Heart left ventricle (tissue), 16 donors: ENCODE measurements around the gene DTNB. TPM values are rescaled to one million over a fixed set of nuclear protein-coding genes. Genes with fewer than 3 reads are reported as not detected.

Source experiments
- ATAC-seq, 4 donors: fragments of 200-7000 bp; cut with Tn5 transposase; one replicate each; pipeline ENCODE4 v1.9.1; 2020 to 2022; ENCODE audit warnings: moderate library complexity in 4 of 4, mild to moderate bottlenecking in 3 of 4, moderate number of reproducible peaks in 1 of 4
- DNase-seq, 5 donors: peaks; one replicate each; pipeline ENCODE4 v3.0.0-alpha.2; 2020
- H3K27ac ChIP-seq, 12 donors: fragments of 200-600 bp; sonication (generic) in 4 of 12; one replicate each; pipeline versions ENCODE4 v1.5.0 to v1.8.0; 2016 to 2022; ENCODE audit warnings: mild to moderate bottlenecking in 2 of 12
- H3K27me3 ChIP-seq, 9 donors: fragments of 200-600 bp; sonication (generic) in 2 of 9; one replicate each; pipeline versions ENCODE4 v1.5.1 to v1.8.0; 2016 to 2022; ENCODE audit warnings: mild to moderate bottlenecking in 3 of 9
- H3K36me3 ChIP-seq, 9 donors: fragments of 200-600 bp; sonication (generic) in 2 of 9; one replicate each; pipeline versions ENCODE4 v1.5.0 to v1.8.0; 2018 to 2022; ENCODE audit warnings: mild to moderate bottlenecking in 2 of 9
- H3K4me1 ChIP-seq, 12 donors: fragments of 200-600 bp; sonication (generic) in 4 of 12; one replicate each; pipeline versions ENCODE4 v1.5.0 to v1.8.0; 2016 to 2022; ENCODE audit warnings: mild to moderate bottlenecking in 3 of 12
- H3K4me3 ChIP-seq, 12 donors: fragments of 200-600 bp; sonication (generic) in 4 of 12; one replicate each; pipeline versions ENCODE4 v1.5.0 to v1.8.0; 2017 to 2022; ENCODE audit warnings: mild to moderate bottlenecking in 9 of 12, moderate library complexity in 4 of 12
- H3K9me3 ChIP-seq, 12 donors: fragments of 200-600 bp; sonication (generic) in 4 of 12; one replicate each; pipeline versions ENCODE4 v1.5.0 to v1.8.0; 2016 to 2022; ENCODE audit warnings: mild to moderate bottlenecking in 1 of 12
- CTCF ChIP-seq, 12 donors: fragments of 200-600 bp; sonication (generic) in 4 of 12; IDR thresholded peaks; one replicate each; pipeline versions ENCODE4 v1.5.0 to v1.8.0; 2018 to 2022; ENCODE audit warnings: antibody characterized with exemption in 12 of 12, mild to moderate bottlenecking in 5 of 12
- POLR2A ChIP-seq, 2 donors: fragments of 450-650 bp; IDR thresholded peaks; one replicate each; pipeline ENCODE4 v1.6.1; 2017; ENCODE audit warnings: antibody characterized with exemption in 2 of 2, mild to moderate bottlenecking in 2 of 2, moderate library complexity in 2 of 2
- WGBS, 4 donors: extraction: QIAGEN DNeasy Blood & Tissue Kit in 2 of 4; methylation state at CpG; one replicate each; pipeline versions ENCODE4 v1.1.5 to v1.1.7; 2013 to 2018; 5-methylcytosine and 5-hydroxymethylcytosine counted together
- intact Hi-C, 10 donors: fragments of 100-400 bp; cut with DNase I; formaldehyde crosslinking; loops; one replicate each; pipeline versions ENCODE4 v1.11.1 to v1.14.2; 2022
- polyA plus RNA-seq, 2 donors: library from polyadenylated mRNA; stranded (reverse); fragments of 200-250 nt; gene quantifications; one replicate each; pipeline ENCODE4 v1.2.3, GENCODE V29; 2013
- total RNA-seq, 9 donors: library from RNA; depleted of rRNA in 2 of 9; stranded (reverse); fragments of >200 nt in 2 of 9; fragmentation: NEBNext Ultra II Directional in 3 of 9; extraction: Animal tissue kit (Norgen Biotek cat#: 25700) in 3 of 9; gene quantifications; one replicate each; pipeline versions ENCODE4 v1.1.0 to v1.2.4, GENCODE V29; 2016 to 2023
- donor health status: ischemic (EF 13 %, LVEDD 7.1; RV severe dilation, severe dysfunction).
- donor health status: healthy with polysubstance abuse.
- donor health status: DM: no; HTN: yes; CAD: no.
- donor health status: DM: no; HTN: no; CAD: no.
- donor health status: ischemic (EF 25% LVEDD 6.9; RV normal size, moderate dysfunction).
- donor health status: ischemic (EF 25% LVEDD 5.7; RV mildly dilated, moderate dysfunction).
- donor health status: healthy.
- donor health status: DM: yes; HTN: yes; CAD: no.
- donor health status: ischemic (EF 35%, LVEDD 5.7; RV mildly dilated, moderate dysfunction).
- donor health status: nonischemic (EF 11% LVEDD 7.7; RV severe dilation, severe dysfunction).
- donor health status: DM: yes; HTN: yes; CAD: no.
- donor health status: PGD.
- donor health status: ischemic (EF 29% LVEDD 5.4; RV normal size, mild dysfunction).
- donor health status: nonischemic (EF 23%, LVEDD 6.1; RV moderate dilation, normal function).

The DTNB gene
- total and polyA plus RNA-seq, 11 donors: 2.5 to 17.3 (median 5.6) TPM

- DNase-seq (no peak), ATAC-seq (no peak)
- H3K27me3 ChIP-seq: no peaks in the 10 kb centered on the region
- 75 to 83% (median 77%) methylated on average over 3 of the region's 3 CpGs for WGBS, 4 donors
- no peak overlapping the region for H3K27ac ChIP-seq
- no peak overlapping the region for H3K4me3 ChIP-seq
- no peaks in the 10 kb centered on the region for H3K9me3 ChIP-seq
- H3K4me1 ChIP-seq: peaks cover 0 to 17% (median 0%) of the 10 kb centered on the region in 12 donors
- H3K36me3 ChIP-seq: no peaks in the 10 kb centered on the region
- TF ChIP-seq POLR2A (IDR thresholded peaks at IDR 0.05) (no peak), CTCF (IDR thresholded peaks at IDR 0.05) (no peak)
- intact Hi-C loops: loop anchor here in 1 of 10 donors (10.0 kb wide), 1 partner anchor 139 kb away; no protein-coding TSS in a partner anchor
Measured at GRCh38 chr2:25514043-25514637, 159.2 kb downstream of the DTNB start.

GRCh38 chr2:25512707-25513106 lies 160.7 kb downstream of the DTNB start:
- H3K4me3 ChIP-seq: no peak overlapping the region
- peaks cover 0 to 17% (median 0%) of the 10 kb centered on the region in 12 donors for H3K4me1 ChIP-seq
- WGBS, 4 donors: 83 to 92% (median 86%) methylated on average over 3 of the region's 3 CpGs
- H3K27ac ChIP-seq: no peak overlapping the region
- intact Hi-C loops: loop anchor here in 1 of 10 donors (10.0 kb wide), 1 partner anchor 138 kb away; no protein-coding TSS in a partner anchor
- no peaks in the 10 kb centered on the region for H3K9me3 ChIP-seq
- ATAC-seq: no peak
- TF ChIP-seq POLR2A (IDR thresholded peaks at IDR 0.05) (no peak), CTCF (IDR thresholded peaks at IDR 0.05) (no peak)
- no peaks in the 10 kb centered on the region for H3K36me3 ChIP-seq
- DNase-seq: no peak
- H3K27me3 ChIP-seq: no peaks in the 10 kb centered on the region

GRCh38 chr2:25506226-25506625 lies 167.2 kb downstream of the DTNB start:
- no peak overlapping the region for H3K4me3 ChIP-seq
- H3K27me3 ChIP-seq: no peaks in the 10 kb centered on the region
- intact Hi-C loops: no loop called here
- H3K27ac ChIP-seq: no peak overlapping the region
- TF ChIP-seq CTCF (IDR thresholded peaks at IDR 0.05) (no peak), POLR2A (IDR thresholded peaks at IDR 0.05) (no peak)
- no peaks in the 10 kb centered on the region for H3K36me3 ChIP-seq
- WGBS, 4 donors: 93 to 95% (median 94%) methylated on average over 3 of the region's 3 CpGs
- H3K9me3 ChIP-seq: no peaks in the 10 kb centered on the region
- H3K4me1 ChIP-seq: no peaks in the 10 kb centered on the region
- ATAC-seq (no peak), DNase-seq (no peak)

DNA sequence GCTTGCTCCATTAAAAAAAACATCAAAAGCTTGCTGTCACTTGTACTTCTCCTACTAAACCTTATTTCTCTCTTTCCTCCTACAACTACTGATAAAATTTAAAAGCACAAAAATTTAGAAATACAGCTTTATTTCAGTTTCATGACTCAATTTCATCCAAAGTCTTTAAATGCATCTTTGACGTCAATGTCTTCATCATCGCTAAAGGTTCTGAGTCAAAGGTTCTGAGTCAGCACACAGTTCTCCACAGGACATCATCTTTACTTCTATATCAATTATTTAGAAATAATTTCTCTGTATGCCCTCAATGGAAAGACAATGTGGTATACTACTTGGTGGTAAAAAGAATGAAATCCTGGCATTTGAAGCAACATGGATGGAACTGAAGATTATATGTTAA lies 167.8 kb downstream of the DTNB start:
- Histone ChIP-seq H3K27ac (no peak overlapping the region), H3K9me3 (no peaks in the 10 kb centered on the region), H3K36me3 (no peaks in the 10 kb centered on the region), H3K4me3 (no peak overlapping the region), H3K27me3 (no peaks in the 10 kb centered on the region), H3K4me1 (no peaks in the 10 kb centered on the region)
- 95 to 100% (median 97%) methylated on average over 2 of the region's 2 CpGs for WGBS, 4 donors
- intact Hi-C loops: no loop called here
- ATAC-seq: no peak
- no peak for TF ChIP-seq CTCF (IDR thresholded peaks at IDR 0.05)
- TF ChIP-seq POLR2A (IDR thresholded peaks at IDR 0.05): no peak
- DNase-seq: no peak
